SK-N-DZ (cell line): ENCODE data around the gene SRSF9.

Experiments used
- DNase-seq: peaks from one replicate; pipeline ENCODE4 v3.0.0-alpha.2; 2015; ENCODE audit warnings: low spot score

SRSF9 gene

GRCh38 chr12:120483621-120484020 lies 14.1 kb upstream of the SRSF9 start:
- DNase-seq: no peak

GRCh38 chr12:120481022-120481767 lies 11.6 kb upstream of the SRSF9 start:
- DNase-seq: no peak

- no peak for DNase-seq
These were observed 10.7 kb upstream of the SRSF9 start for GRCh38 chr12:120480211-120480610.

GRCh38 chr12:120479458-120479857 lies 9.9 kb upstream of the SRSF9 start:
- DNase-seq: no peak

GRCh38 chr12:120475643-120476042 lies 6.1 kb upstream of the SRSF9 start:
- no peak for DNase-seq

GRCh38 chr12:120474616-120474960 lies 5.0 kb upstream of the SRSF9 start:
- no peak for DNase-seq

GRCh38 chr12:120473807-120474615 lies 4.5 kb upstream of the SRSF9 start:
- DNase-seq: no peak

- DNase-seq: no peak
These were observed 3.0 kb upstream of the SRSF9 start for GRCh38 chr12:120472521-120472920.

GRCh38 chr12:120470150-120470784 lies 719 bp upstream of the SRSF9 start:
- DNase-seq: no peak

- DNase-seq: peak; percentile 36
These were observed 613 bp downstream of the SRSF9 start for GRCh38 chr12:120468821-120469449.

- peak; percentile 22 for DNase-seq
These were observed 1.2 kb downstream of the SRSF9 start for GRCh38 chr12:120468325-120468820.

- no peak for DNase-seq
These were observed 2.1 kb downstream of the SRSF9 start for GRCh38 chr12:120467439-120467838.

GRCh38 chr12:120466560-120467315 lies 2.8 kb downstream of the SRSF9 start:
- peak; percentile 42 for DNase-seq

- no peak for DNase-seq
These were observed 3.8 kb downstream of the SRSF9 start for GRCh38 chr12:120465756-120466155.

- no peak for DNase-seq
These were observed 5.8 kb downstream of the SRSF9 start for GRCh38 chr12:120463712-120464111.

- DNase-seq: no peak
These were observed 7.4 kb downstream of the SRSF9 start for GRCh38 chr12:120462099-120462640.

- DNase-seq: no peak
These were observed 9.4 kb downstream of the SRSF9 start for GRCh38 chr12:120460157-120460556.

- DNase-seq: peak; percentile 30
These were observed 12.4 kb downstream of the SRSF9 start for GRCh38 chr12:120457133-120457532.

- no peak for DNase-seq
These were observed 14.2 kb downstream of the SRSF9 start for GRCh38 chr12:120455302-120455701.

GRCh38 chr12:120453977-120454376 lies 15.6 kb downstream of the SRSF9 start:
- DNase-seq: peak; percentile 41
